AG04450 (cell line): ENCODE measurements around the gene ACTL9. TPM values are rescaled to one million over a fixed set of nuclear protein-coding genes. Genes with fewer than 3 reads are reported as not detected.

Source experiments
- CTCF ChIA-PET: fragments of 300-600, 350-600 bp; formaldehyde crosslinking; extraction: SDS; loops from one replicate; lab custom pipeline; 2022; ENCODE audit warnings: antibody characterized with exemption, inconsistent platforms; lab: Charles Lee
- POLR2A ChIA-PET: fragments of 350-600 bp; formaldehyde crosslinking; extraction: SDS; loops from one replicate; lab custom pipeline; 2021; ENCODE audit warnings: antibody characterized with exemption, inconsistent platforms; lab: Yijun Ruan, JAX
- DNase-seq: peaks from one replicate; pipeline ENCODE4 v3.0.0-alpha.2; 2011; ENCODE audit warnings: low read depth, low spot score
- H3K27ac ChIP-seq: one replicate; pipeline ENCODE4 v1.5.1; 2012; ENCODE audit warnings: low read depth, low read length, control low read depth
- H3K27me3 ChIP-seq: one replicate; pipeline ENCODE4 v1.6.0; 2012; ENCODE audit warnings: low read length; ENCODE audit not compliant: control insufficient read depth, insufficient read depth
- H3K4me3 ChIP-seq: 2 replicates; pipeline ENCODE4 v1.5.1; 2011; ENCODE audit warnings: mild to moderate bottlenecking, low read depth, low read length, control low read depth
- H3K9me3 ChIP-seq: 2 replicates; pipeline ENCODE4 v1.5.1; 2012; ENCODE audit warnings: low read length; ENCODE audit not compliant: control insufficient read depth, insufficient read depth
- CTCF ChIP-seq: IDR thresholded peaks from 2 replicates; pipeline ENCODE4 v1.5.1; 2011; ENCODE audit warnings: low read depth, low read length, control low read depth, inconsistent platforms
- polyA plus RNA-seq: library from polyadenylated mRNA; depleted of rRNA; stranded (reverse); fragments of >200 nt; gene quantifications from 2 replicates; pipeline ENCODE4 v1.2.3, GENCODE V29; 2011; rRNA removed

ACTL9 gene
- polyA plus RNA-seq, 1 experiment, result not detected

- ChIA-PET POLR2A (no interaction called here), CTCF (interaction anchor here (1.2 kb wide), 1 partner anchor 67 kb away, joined by 4 read pairs; no protein-coding TSS in a partner anchor)
- TF ChIP-seq CTCF, result no peak
- H3K4me3 ChIP-seq, result no peak overlapping the region
- DNase-seq, result no peak
- no peak overlapping the region for H3K27ac ChIP-seq
- no peaks in the 10 kb centered on the region for H3K27me3 ChIP-seq
- H3K9me3 ChIP-seq, result no peaks in the 10 kb centered on the region
Measured at GRCh38 chr19:8648240-8648639, 50.4 kb downstream of the ACTL9 start.

Other genes with a start within 250 kb of the ACTL9 start
- gene PRAM1, start 196.2 kb downstream of the ACTL9 start, polyA plus RNA-seq, result not detected in 2 replicates
- 2.0 and 3.6 TPM in 2 replicates for gene ZNF414, start 184.6 kb downstream of the ACTL9 start, polyA plus RNA-seq
- gene MYO1F, start 121.4 kb downstream of the ACTL9 start, polyA plus RNA-seq, result 0.10 and 0.15 TPM in 2 replicates
- gene ADAMTS10, start 88.1 kb downstream of the ACTL9 start, polyA plus RNA-seq, result 6.4 and 8.4 TPM in 2 replicates
- gene NFILZ, start 68.2 kb downstream of the ACTL9 start, polyA plus RNA-seq, result not detected in 2 replicates
- gene OR2Z1, start 22.8 kb upstream of the ACTL9 start, polyA plus RNA-seq, result not detected in 2 replicates
- 23.6 and 27.9 TPM in 2 replicates for gene ZNF558, start 133.5 kb upstream of the ACTL9 start, polyA plus RNA-seq
- not detected in 2 replicates for gene MBD3L1, start 133.6 kb upstream of the ACTL9 start, polyA plus RNA-seq